Fibroblast of lung (primary cell): ENCODE results near the gene SCRT2. TPM values are rescaled to one million over a fixed set of nuclear protein-coding genes. Genes with fewer than 3 reads are reported as not detected.

Source experiments
- DNase-seq, 2 donors: peaks; one replicate each; pipeline versions ENCODE4 v3.0.0 to v3.0.0-alpha.2; 2010; ENCODE audit warnings: low read depth in 2 of 2
- H2AFZ ChIP-seq: 2 replicates; pipeline ENCODE4 v1.5.1; 2012; ENCODE audit warnings: low read length, control low read depth, inconsistent platforms
- H3K27ac ChIP-seq: 2 replicates; pipeline ENCODE4 v1.5.1; 2011; ENCODE audit warnings: low read length, control low read depth; ENCODE audit not compliant: insufficient read depth
- H3K27me3 ChIP-seq: 2 replicates; pipeline ENCODE4 v1.5.1; 2011; ENCODE audit warnings: mild to moderate bottlenecking, low read length; ENCODE audit not compliant: control insufficient read depth, insufficient read depth
- H3K36me3 ChIP-seq: 2 replicates; pipeline ENCODE4 v1.5.1; 2011; ENCODE audit warnings: low read length; ENCODE audit not compliant: control insufficient read depth, insufficient read depth
- H3K4me1 ChIP-seq: 2 replicates; pipeline ENCODE4 v1.5.1; 2011; ENCODE audit warnings: low read length; ENCODE audit not compliant: control insufficient read depth, insufficient read depth; ENCODE audit errors: extremely low read depth
- H3K4me2 ChIP-seq: 2 replicates; pipeline ENCODE4 v1.5.1; 2011; ENCODE audit warnings: low read length, control low read depth; ENCODE audit not compliant: insufficient read depth; ENCODE audit errors: extremely low read depth
- H3K4me3 ChIP-seq, 4 experiments: fragments of 200-600 bp in 1 of 4; sonication (generic) in 1 of 4; replicated peaks in 1 of 4; 2 replicates each; pipeline ENCODE4 v1.5.1; 2011 to 2016; ENCODE audit warnings: low read length in 4 of 4, low read depth in 3 of 4, mild to moderate bottlenecking in 3 of 4, control low read depth in 2 of 4, inconsistent platforms in 1 of 4, mixed read lengths in 1 of 4; ENCODE audit not compliant: insufficient read depth in 1 of 4; ENCODE audit errors: control extremely low read depth in 1 of 4
- H3K79me2 ChIP-seq: 2 replicates; pipeline ENCODE4 v1.5.1; 2012; ENCODE audit warnings: mild to moderate bottlenecking, low read length, inconsistent platforms; ENCODE audit not compliant: control insufficient read depth, insufficient read depth
- H3K9ac ChIP-seq: 2 replicates; pipeline ENCODE4 v1.5.1; 2011; ENCODE audit warnings: mild to moderate bottlenecking, low read length, control low read depth; ENCODE audit not compliant: insufficient read depth
- H3K9me3 ChIP-seq: 2 replicates; pipeline ENCODE4 v1.5.1; 2012; ENCODE audit warnings: low read depth, low read length; ENCODE audit not compliant: control insufficient read depth, insufficient read depth
- H4K20me1 ChIP-seq: 2 replicates; pipeline ENCODE4 v1.5.1; 2011; ENCODE audit warnings: low read length; ENCODE audit not compliant: control insufficient read depth, insufficient read depth; ENCODE audit errors: extremely low read depth
- EZH2 ChIP-seq: IDR thresholded peaks from 2 replicates; pipeline ENCODE4 v1.5.1; 2012; ENCODE audit warnings: low read length, control low read depth, mild to moderate bottlenecking; ENCODE audit errors: missing control alignments
- polyA plus RNA-seq, 2 donors: library from polyadenylated mRNA; depleted of rRNA in 1 of 2; stranded (reverse) in 1 of 2; unstranded in 1 of 2; fragments of >200 nt; gene quantifications; 2 replicates each; pipeline ENCODE4 v1.2.1, GENCODE V29; 2011 to 2012; ENCODE audit warnings: missing spikeins in 1 of 2
- total RNA-seq: library from RNA; depleted of rRNA; stranded (reverse); fragments of >200 nt; gene quantifications from 2 replicates; pipeline ENCODE4 v1.2.1, GENCODE V29; 2014
- TF ChIP-seq, protein P1 (sequence below), 2 donors: IDR thresholded peaks in 1 of 2; conservative IDR thresholded peaks in 1 of 2; 1 replicate in 1 of 2; 2 replicates in 1 of 2; pipeline ENCODE4 v1.5.1; 2011 to 2012; ENCODE audit warnings: low read length in 2 of 2, control low read depth in 1 of 2, inconsistent platforms in 1 of 2, low read depth in 1 of 2, mild to moderate bottlenecking in 1 of 2

The SCRT2 gene
- total and polyA plus RNA-seq, 2 donors (not counting 1 experiment from before 2014, with no cell fraction given) = not detected

GRCh38 chr20:658202-658601 is 17.4 kb downstream of the SCRT2 start:
- Histone ChIP-seq H3K36me3 (no peaks in the 10 kb centered on the region), H3K4me2 (no peak overlapping the region), H3K9me3 (no peaks in the 10 kb centered on the region), H4K20me1 (no peaks in the 10 kb centered on the region), H2AFZ (no peak overlapping the region), H3K4me3 (no peak overlapping the region), H3K9ac (no peak overlapping the region), H3K27ac (no peak overlapping the region), H3K27me3 (peaks cover 13% of the 10 kb centered on the region), H3K4me1 (peaks cover 11% of the 10 kb centered on the region), H3K79me2 (no peaks in the 10 kb centered on the region)
- no peak for TF ChIP-seq EZH2
- TF ChIP-seq, protein P1, sequence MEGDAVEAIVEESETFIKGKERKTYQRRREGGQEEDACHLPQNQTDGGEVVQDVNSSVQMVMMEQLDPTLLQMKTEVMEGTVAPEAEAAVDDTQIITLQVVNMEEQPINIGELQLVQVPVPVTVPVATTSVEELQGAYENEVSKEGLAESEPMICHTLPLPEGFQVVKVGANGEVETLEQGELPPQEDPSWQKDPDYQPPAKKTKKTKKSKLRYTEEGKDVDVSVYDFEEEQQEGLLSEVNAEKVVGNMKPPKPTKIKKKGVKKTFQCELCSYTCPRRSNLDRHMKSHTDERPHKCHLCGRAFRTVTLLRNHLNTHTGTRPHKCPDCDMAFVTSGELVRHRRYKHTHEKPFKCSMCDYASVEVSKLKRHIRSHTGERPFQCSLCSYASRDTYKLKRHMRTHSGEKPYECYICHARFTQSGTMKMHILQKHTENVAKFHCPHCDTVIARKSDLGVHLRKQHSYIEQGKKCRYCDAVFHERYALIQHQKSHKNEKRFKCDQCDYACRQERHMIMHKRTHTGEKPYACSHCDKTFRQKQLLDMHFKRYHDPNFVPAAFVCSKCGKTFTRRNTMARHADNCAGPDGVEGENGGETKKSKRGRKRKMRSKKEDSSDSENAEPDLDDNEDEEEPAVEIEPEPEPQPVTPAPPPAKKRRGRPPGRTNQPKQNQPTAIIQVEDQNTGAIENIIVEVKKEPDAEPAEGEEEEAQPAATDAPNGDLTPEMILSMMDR (conservative IDR thresholded peaks at IDR 0.05 in 1 of 2, IDR thresholded peaks at IDR 0.05 in 1 of 2; ENCODE audit: low read depth in 1 of 2, low read length in 2 of 2) = no peak
- no peak for DNase-seq

DNA sequence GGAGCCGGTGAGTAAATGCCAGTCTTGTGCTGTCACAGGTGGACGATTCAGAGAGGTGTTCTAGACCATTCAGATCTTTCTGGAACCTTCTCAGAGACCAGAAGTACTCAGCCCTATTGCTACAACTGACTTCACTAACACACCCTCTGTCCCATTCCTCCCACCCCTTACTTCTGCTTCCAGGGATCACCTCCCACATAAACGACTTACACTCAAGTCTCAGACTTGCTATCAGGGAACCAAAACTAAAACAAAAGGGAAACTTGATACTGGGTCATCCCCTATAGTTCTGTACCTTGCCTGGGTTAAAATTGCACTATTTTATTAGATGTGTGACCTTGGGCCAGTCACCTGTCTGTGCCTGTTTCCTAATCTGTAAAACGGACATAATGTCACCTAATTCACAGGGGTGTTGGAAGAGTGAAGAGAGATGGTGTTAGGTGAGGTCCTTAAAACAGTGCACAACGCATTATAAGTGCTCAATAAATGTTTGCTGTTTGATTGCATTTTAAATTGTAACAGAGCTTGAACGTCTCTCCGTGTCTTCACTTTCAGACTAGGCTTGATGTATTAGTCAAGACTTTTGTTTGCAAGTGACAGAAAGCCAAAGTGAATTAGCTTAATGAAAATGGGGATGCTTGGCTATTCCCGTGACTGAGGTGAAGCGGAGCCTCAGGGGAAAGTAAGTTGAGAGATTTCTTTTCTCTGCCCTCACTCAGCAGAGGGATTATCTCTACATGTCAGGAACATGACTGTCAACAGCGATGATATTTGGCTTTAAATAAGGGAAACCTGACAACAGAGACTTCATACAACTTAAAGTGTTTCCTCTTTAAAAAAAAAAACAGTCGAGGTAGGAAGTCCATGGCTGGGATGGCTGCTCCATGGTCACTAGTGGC is 19.6 kb downstream of the SCRT2 start:
- no peak for TF ChIP-seq EZH2
- TF ChIP-seq, protein P1 (conservative IDR thresholded peaks at IDR 0.05 in 1 of 2, IDR thresholded peaks at IDR 0.05 in 1 of 2; ENCODE audit: low read depth in 1 of 2, low read length in 2 of 2) = no peak

GRCh38 chr20:654417-654750 is 21.2 kb downstream of the SCRT2 start:
- no peak overlapping the region for H2AFZ ChIP-seq
- no peak overlapping the region for H3K27ac ChIP-seq
- H3K9ac ChIP-seq = no peak overlapping the region
- TF ChIP-seq, protein P1 (conservative IDR thresholded peaks at IDR 0.05 in 1 of 2, IDR thresholded peaks at IDR 0.05 in 1 of 2; ENCODE audit: low read depth in 1 of 2, low read length in 2 of 2) = no peak
- no peak for TF ChIP-seq EZH2
- H3K27me3 ChIP-seq = no peaks in the 10 kb centered on the region
- peaks cover 16% of the 10 kb centered on the region for H3K4me1 ChIP-seq
- no peak overlapping the region for H3K4me2 ChIP-seq
- no peak overlapping the region for H3K4me3 ChIP-seq
- DNase-seq = no peak
- no peaks in the 10 kb centered on the region for H3K9me3 ChIP-seq
- peaks cover 8% of the 10 kb centered on the region for H3K36me3 ChIP-seq
- H3K79me2 ChIP-seq = peaks cover 27% of the 10 kb centered on the region
- no peaks in the 10 kb centered on the region for H4K20me1 ChIP-seq

More for the DNA sequence above, 19.6 kb downstream of the SCRT2 start:
- H3K27me3 ChIP-seq = no peaks in the 10 kb centered on the region
- H2AFZ ChIP-seq = no peak overlapping the region
- no peak overlapping the region for H3K9ac ChIP-seq
- H3K36me3 ChIP-seq = peaks cover under 1% of the 10 kb centered on the region
- H4K20me1 ChIP-seq = no peaks in the 10 kb centered on the region
- peaks cover 18% of the 10 kb centered on the region for H3K79me2 ChIP-seq
- peaks cover 16% of the 10 kb centered on the region for H3K4me1 ChIP-seq
- no peak overlapping the region for H3K4me3 ChIP-seq
- H3K27ac ChIP-seq = no peak overlapping the region
- DNase-seq = no peak
- no peaks in the 10 kb centered on the region for H3K9me3 ChIP-seq
- H3K4me2 ChIP-seq = no peak overlapping the region
